ENCODE measurements around the gene AP1M1.

GRCh38 chr19:16168465-16169081, 29.1 kb upstream of the AP1M1 start:
- TF ChIP-seq CTCF (IDR thresholded peaks at IDR 0.05; ENCODE audit: insufficient read depth, low read length) (no peak), SPI1 (IDR thresholded peaks at IDR 0.05; ENCODE audit: borderline replicate concordance, low read depth) (no peak; the same call in 1 of the 2 replicates), POLR2AphosphoS5 (IDR thresholded peaks at IDR 0.05; ENCODE audit: low read depth) (no peak; the same call in 1 of the 2 replicates), GABPA (IDR thresholded peaks at IDR 0.05; ENCODE audit: low read depth) (no peak)
- TF ChIP-seq, protein P1, sequence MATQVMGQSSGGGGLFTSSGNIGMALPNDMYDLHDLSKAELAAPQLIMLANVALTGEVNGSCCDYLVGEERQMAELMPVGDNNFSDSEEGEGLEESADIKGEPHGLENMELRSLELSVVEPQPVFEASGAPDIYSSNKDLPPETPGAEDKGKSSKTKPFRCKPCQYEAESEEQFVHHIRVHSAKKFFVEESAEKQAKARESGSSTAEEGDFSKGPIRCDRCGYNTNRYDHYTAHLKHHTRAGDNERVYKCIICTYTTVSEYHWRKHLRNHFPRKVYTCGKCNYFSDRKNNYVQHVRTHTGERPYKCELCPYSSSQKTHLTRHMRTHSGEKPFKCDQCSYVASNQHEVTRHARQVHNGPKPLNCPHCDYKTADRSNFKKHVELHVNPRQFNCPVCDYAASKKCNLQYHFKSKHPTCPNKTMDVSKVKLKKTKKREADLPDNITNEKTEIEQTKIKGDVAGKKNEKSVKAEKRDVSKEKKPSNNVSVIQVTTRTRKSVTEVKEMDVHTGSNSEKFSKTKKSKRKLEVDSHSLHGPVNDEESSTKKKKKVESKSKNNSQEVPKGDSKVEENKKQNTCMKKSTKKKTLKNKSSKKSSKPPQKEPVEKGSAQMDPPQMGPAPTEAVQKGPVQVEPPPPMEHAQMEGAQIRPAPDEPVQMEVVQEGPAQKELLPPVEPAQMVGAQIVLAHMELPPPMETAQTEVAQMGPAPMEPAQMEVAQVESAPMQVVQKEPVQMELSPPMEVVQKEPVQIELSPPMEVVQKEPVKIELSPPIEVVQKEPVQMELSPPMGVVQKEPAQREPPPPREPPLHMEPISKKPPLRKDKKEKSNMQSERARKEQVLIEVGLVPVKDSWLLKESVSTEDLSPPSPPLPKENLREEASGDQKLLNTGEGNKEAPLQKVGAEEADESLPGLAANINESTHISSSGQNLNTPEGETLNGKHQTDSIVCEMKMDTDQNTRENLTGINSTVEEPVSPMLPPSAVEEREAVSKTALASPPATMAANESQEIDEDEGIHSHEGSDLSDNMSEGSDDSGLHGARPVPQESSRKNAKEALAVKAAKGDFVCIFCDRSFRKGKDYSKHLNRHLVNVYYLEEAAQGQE (IDR thresholded peaks at IDR 0.05; ENCODE audit: insufficient replicate concordance, low read depth), result peak; percentile 26
